Tibial nerve (tissue), 4 donors: Measurements from ENCODE around the gene ABCA13.

Experiments
- CTCF ChIP-seq, 5 experiments: fragments of 200-600 bp in 3 of 5; fragments of 450-650 bp in 2 of 5; sonication (generic) in 3 of 5; IDR thresholded peaks; one replicate each; pipeline ENCODE4 v1.5.1; 2016 to 2019; ENCODE audit warnings: antibody characterized with exemption in 5 of 5, mild to moderate bottlenecking in 3 of 5, moderate library complexity in 2 of 5
- EP300 ChIP-seq, 2 donors: sonication (generic); formaldehyde crosslinking; IDR thresholded peaks; one replicate each; pipeline ENCODE4 v1.6.1; 2017; ENCODE audit warnings: antibody characterized with exemption in 2 of 2, mild to moderate bottlenecking in 1 of 2
- POLR2A ChIP-seq, 2 donors: fragments of 450-650 bp; IDR thresholded peaks; one replicate each; pipeline ENCODE4 v1.6.1; 2017; ENCODE audit warnings: antibody characterized with exemption in 2 of 2, mild to moderate bottlenecking in 2 of 2, moderate library complexity in 2 of 2

GRCh38 chr7:48193421-48193820 is 22.2 kb downstream of the ABCA13 start:
- no peak for TF ChIP-seq CTCF (IDR thresholded peaks at IDR 0.05)
- TF ChIP-seq POLR2A (IDR thresholded peaks at IDR 0.05): no peak
- TF ChIP-seq EP300 (IDR thresholded peaks at IDR 0.05): no peak
